Loucy (cell line): Measurements from ENCODE around the gene KLF13.

ENCODE experiments used
- H2AFZ ChIP-seq: fragments of 200-600 bp; sonication (generic); 2 replicates; pipeline ENCODE4 v1.6.0; 2016; ENCODE audit warnings: antibody characterized with exemption, mild to moderate bottlenecking, low read length, moderate library complexity
- H3F3A ChIP-seq: fragments of 200-600 bp; 2 replicates; pipeline ENCODE4 v1.6.0; 2016; ENCODE audit warnings: antibody characterized with exemption, low read depth, mild to moderate bottlenecking
- H3K27me3 ChIP-seq: fragments of 200-600 bp; sonication (generic); 2 replicates; pipeline ENCODE4 v1.6.1; 2014; ENCODE audit warnings: low read length, mild to moderate bottlenecking; ENCODE audit not compliant: insufficient read depth, poor library complexity, severe bottlenecking
- H3K36me3 ChIP-seq: fragments of 200-600 bp; sonication (generic); 2 replicates; pipeline ENCODE4 v1.6.1; 2016; ENCODE audit warnings: low read length; ENCODE audit not compliant: insufficient read depth
- H3K4me1 ChIP-seq: fragments of 200-600 bp; sonication (generic); 2 replicates; pipeline ENCODE4 v1.5.1; 2014; ENCODE audit warnings: low read length, mild to moderate bottlenecking; ENCODE audit not compliant: insufficient read depth, poor library complexity, severe bottlenecking
- H3K4me2 ChIP-seq: fragments of 200-600 bp; sonication (generic); 2 replicates; pipeline ENCODE4 v1.6.0; 2014; ENCODE audit warnings: antibody characterized with exemption, low read length, low read depth, mild to moderate bottlenecking; ENCODE audit not compliant: poor library complexity, severe bottlenecking
- H3K4me3 ChIP-seq: fragments of 200-600 bp; sonication (generic); 2 replicates; pipeline ENCODE4 v1.5.1; 2014; ENCODE audit warnings: low read length, mild to moderate bottlenecking, mixed read lengths; ENCODE audit not compliant: poor library complexity, severe bottlenecking
- H3K79me2 ChIP-seq: fragments of 200-600 bp; sonication (generic); 2 replicates; pipeline ENCODE4 v1.6.1; 2014; ENCODE audit warnings: low read length; ENCODE audit not compliant: insufficient read depth
- H3K9ac ChIP-seq: fragments of 200-600 bp; sonication (generic); 2 replicates; pipeline ENCODE4 v1.6.0; 2014; ENCODE audit warnings: mild to moderate bottlenecking, low read depth, low read length, moderate library complexity; ENCODE audit not compliant: poor library complexity, severe bottlenecking
- H3K9me2 ChIP-seq: fragments of 200-600 bp; sonication (generic); replicated peaks from 2 replicates; pipeline ENCODE4 v1.6.1; 2016; ENCODE audit warnings: low read depth, low read length, mixed read lengths
- H3K9me3 ChIP-seq: fragments of 200-600 bp; sonication (generic); 2 replicates; pipeline ENCODE4 v1.6.1; 2014; ENCODE audit warnings: mild to moderate bottlenecking, antibody characterized with exemption, low read length, low read depth; ENCODE audit not compliant: insufficient read depth
- H4K20me1 ChIP-seq: fragments of 200-600 bp; sonication (generic); 2 replicates; pipeline ENCODE4 v1.6.0; 2014; ENCODE audit warnings: antibody characterized with exemption, low read length, mild to moderate bottlenecking; ENCODE audit not compliant: insufficient read depth, poor library complexity, severe bottlenecking
- CTCF ChIP-seq: fragments of 200-600 bp; sonication (generic); conservative IDR thresholded peaks from 2 replicates; pipeline ENCODE4 v1.5.1; 2014; ENCODE audit warnings: mild to moderate bottlenecking, antibody characterized with exemption, low read length
- EZH2phosphoT487 ChIP-seq: fragments of 200-600 bp; IDR thresholded peaks from 2 replicates; pipeline ENCODE4 v1.6.1; 2018; ENCODE audit warnings: antibody characterized with exemption, mild to moderate bottlenecking, moderate library complexity, borderline replicate concordance

KLF13 gene

GRCh38 chr15:31374986-31375385, 48.4 kb downstream of the KLF13 start:
- no peak overlapping the region for H3K9ac ChIP-seq
- no peaks in the 10 kb centered on the region for H3K9me2 ChIP-seq
- no peaks in the 10 kb centered on the region for H3K4me1 ChIP-seq
- H3K79me2 ChIP-seq: peaks cover 32% of the 10 kb centered on the region
- H3K36me3 ChIP-seq: peaks cover 66% of the 10 kb centered on the region; the same call in 1 of the 2 replicates
- no peak overlapping the region for H3K4me3 ChIP-seq
- no peaks in the 10 kb centered on the region for H3K9me3 ChIP-seq
- no peak overlapping the region for H3K4me2 ChIP-seq
- no peaks in the 10 kb centered on the region for H3K27me3 ChIP-seq
- H4K20me1 ChIP-seq: no peaks in the 10 kb centered on the region
- no peaks in the 10 kb centered on the region for H3F3A ChIP-seq
- H2AFZ ChIP-seq: no peak overlapping the region
- no peak for TF ChIP-seq CTCF
- TF ChIP-seq EZH2phosphoT487: no peak

GRCh38 chr15:31375772-31376171, 49.1 kb downstream of the KLF13 start:
- H3K4me3 ChIP-seq: no peak overlapping the region
- no peak overlapping the region for H2AFZ ChIP-seq
- H3K36me3 ChIP-seq: peaks cover 74% of the 10 kb centered on the region; the same call in 1 of the 2 replicates
- H4K20me1 ChIP-seq: no peaks in the 10 kb centered on the region
- no peaks in the 10 kb centered on the region for H3K4me1 ChIP-seq
- H3F3A ChIP-seq: no peaks in the 10 kb centered on the region
- H3K4me2 ChIP-seq: no peak overlapping the region
- H3K9me2 ChIP-seq: no peaks in the 10 kb centered on the region
- H3K79me2 ChIP-seq: peaks cover 25% of the 10 kb centered on the region
- no peak overlapping the region for H3K9ac ChIP-seq
- TF ChIP-seq CTCF (no peak), EZH2phosphoT487 (no peak)
- no peaks in the 10 kb centered on the region for H3K27me3 ChIP-seq
- no peaks in the 10 kb centered on the region for H3K9me3 ChIP-seq

GRCh38 chr15:31376511-31376910, 49.9 kb downstream of the KLF13 start:
- no peak overlapping the region for H3K4me3 ChIP-seq
- H3K4me2 ChIP-seq: no peak overlapping the region
- H3K9ac ChIP-seq: no peak overlapping the region
- no peaks in the 10 kb centered on the region for H3K27me3 ChIP-seq
- H3K36me3 ChIP-seq: peaks cover 76% of the 10 kb centered on the region; the same call in 1 of the 2 replicates
- TF ChIP-seq EZH2phosphoT487 (no peak), CTCF (no peak)
- H3K79me2 ChIP-seq: peaks cover 18% of the 10 kb centered on the region; the same call in 1 of the 2 replicates
- H3K9me2 ChIP-seq: no peaks in the 10 kb centered on the region
- no peak overlapping the region for H2AFZ ChIP-seq
- no peaks in the 10 kb centered on the region for H3F3A ChIP-seq
- H4K20me1 ChIP-seq: no peaks in the 10 kb centered on the region
- no peaks in the 10 kb centered on the region for H3K4me1 ChIP-seq
- no peaks in the 10 kb centered on the region for H3K9me3 ChIP-seq
